ENCODE data around the gene ABL1.

Gene ABL1

GRCh38 chr9:130835441-130836298 lies 616 bp downstream of the ABL1 start:
- TF ChIP-seq ZNF565 (CRISPR knock-in tag; conservative IDR thresholded peaks at IDR 0.05; ENCODE audit: low read depth) (no peak), TSHZ2 (CRISPR knock-in tag; IDR thresholded peaks at IDR 0.05) (no peak), TOX (CRISPR knock-in tag; IDR thresholded peaks at IDR 0.05; ENCODE audit: borderline replicate concordance) (no peak), TCF4 (CRISPR knock-in tag; IDR thresholded peaks at IDR 0.05; ENCODE audit: borderline replicate concordance) (no peak), ZFP3 (CRISPR knock-in tag; IDR thresholded peaks at IDR 0.05) (no peak)
- peak; percentile 7; the same call in 1 of the 3 replicates for ATAC-seq

- TF ChIP-seq ZNF70 (CRISPR knock-in tag; IDR thresholded peaks at IDR 0.05) (no peak), ZC3H10 (CRISPR knock-in tag; IDR thresholded peaks at IDR 0.05) (no peak), POU6F1 (CRISPR knock-in tag; IDR thresholded peaks at IDR 0.05; ENCODE audit: borderline replicate concordance, low read depth) (no peak)
- peak; percentile 19 for ATAC-seq
Observed at GRCh38 chr9:130837002-130837511, 2.0 kb downstream of the ABL1 start.

GRCh38 chr9:130837643-130838042 lies 2.6 kb downstream of the ABL1 start:
- no peak for ATAC-seq
- TF ChIP-seq CSRNP3 (CRISPR knock-in tag; IDR thresholded peaks at IDR 0.05) (no peak), ZNF8 (CRISPR knock-in tag; IDR thresholded peaks at IDR 0.05) (no peak)

GRCh38 chr9:130839132-130840111 lies 4.4 kb downstream of the ABL1 start:
- ATAC-seq, result no peak
- TF ChIP-seq TCF4 (CRISPR knock-in tag; IDR thresholded peaks at IDR 0.05; ENCODE audit: borderline replicate concordance) (no peak), ZNF8 (CRISPR knock-in tag; IDR thresholded peaks at IDR 0.05) (no peak), RARB (CRISPR knock-in tag; IDR thresholded peaks at IDR 0.05) (no peak), CSDC2 (CRISPR knock-in tag; IDR thresholded peaks at IDR 0.05) (no peak), ZFP30 (CRISPR knock-in tag; IDR thresholded peaks at IDR 0.05) (no peak), ISL1 (CRISPR knock-in tag; IDR thresholded peaks at IDR 0.05) (no peak), PATZ1 (CRISPR knock-in tag; IDR thresholded peaks at IDR 0.05; ENCODE audit: borderline replicate concordance) (no peak), OSR1 (CRISPR knock-in tag; IDR thresholded peaks at IDR 0.05) (no peak), ZNF70 (CRISPR knock-in tag; IDR thresholded peaks at IDR 0.05) (no peak), SNAI2 (CRISPR knock-in tag; IDR thresholded peaks at IDR 0.05) (no peak), ZC3H10 (CRISPR knock-in tag; IDR thresholded peaks at IDR 0.05) (no peak), ARNTL (CRISPR knock-in tag; IDR thresholded peaks at IDR 0.05; ENCODE audit: borderline replicate concordance, low read depth) (no peak), CSRNP3 (CRISPR knock-in tag; IDR thresholded peaks at IDR 0.05) (no peak), CREB5 (CRISPR knock-in tag; IDR thresholded peaks at IDR 0.05; ENCODE audit: low read depth) (no peak), GLIS3 (CRISPR knock-in tag; IDR thresholded peaks at IDR 0.05) (no peak), BACH2 (CRISPR knock-in tag; IDR thresholded peaks at IDR 0.05; ENCODE audit: borderline replicate concordance) (no peak), ZFP3 (CRISPR knock-in tag; IDR thresholded peaks at IDR 0.05) (no peak), ESRRG (CRISPR knock-in tag; IDR thresholded peaks at IDR 0.05) (no peak), TOX (CRISPR knock-in tag; IDR thresholded peaks at IDR 0.05; ENCODE audit: borderline replicate concordance) (no peak)
